T-helper 17 cell (primary cell): ENCODE results near the gene CD7. TPM values are rescaled to one million over a fixed set of nuclear protein-coding genes. Genes with fewer than 3 reads are reported as not detected.
A peak's percentile ranks its signal among the peaks of the same experiment; 100 is the strongest.

Source experiments
- ATAC-seq: fragments of 150-1000 bp; cut with Tn5 transposase; 2 replicates; pipeline ENCODE4 v1.10.0; 2021; ENCODE audit warnings: mild to moderate bottlenecking, moderate library complexity
- DNase-seq, 3 donors: peaks; one replicate each; pipeline versions ENCODE4 v3.0.0 to v3.0.0-alpha.2; 2020 to 2021
- H3K9me3 ChIP-seq: one replicate; pipeline ENCODE4 v1.7.0; 2013; ENCODE audit warnings: low read length, mild to moderate bottlenecking; ENCODE audit not compliant: control insufficient read depth, poor library complexity, severe bottlenecking
- H3K27ac Mint-ChIP-seq: one replicate; pipeline ENCODE4 v1.8.0; 2022; ENCODE audit warnings: mild to moderate bottlenecking, moderate library complexity, mixed read lengths
- H3K27me3 Mint-ChIP-seq: one replicate; pipeline ENCODE4 v1.8.0; 2022; ENCODE audit warnings: mixed read lengths
- H3K36me3 Mint-ChIP-seq: one replicate; pipeline ENCODE4 v1.8.0; 2022; ENCODE audit warnings: low read depth, mixed read lengths
- H3K4me1 Mint-ChIP-seq: one replicate; pipeline ENCODE4 v1.8.0; 2022; ENCODE audit warnings: mild to moderate bottlenecking, mixed read lengths
- H3K4me3 Mint-ChIP-seq: one replicate; pipeline ENCODE4 v1.8.0; 2022; ENCODE audit warnings: mild to moderate bottlenecking, moderate library complexity, mixed read lengths
- total RNA-seq, 4 donors: library from RNA in 2 of 4; stranded (reverse) in 2 of 4; gene quantifications; one replicate each; pipeline ENCODE4 v1.2.3 and lab custom pipeline; 2022 to 2026

CD7 gene
- total RNA-seq, 2 donors from 2014 or later: 119 to 122 TPM

DNA sequence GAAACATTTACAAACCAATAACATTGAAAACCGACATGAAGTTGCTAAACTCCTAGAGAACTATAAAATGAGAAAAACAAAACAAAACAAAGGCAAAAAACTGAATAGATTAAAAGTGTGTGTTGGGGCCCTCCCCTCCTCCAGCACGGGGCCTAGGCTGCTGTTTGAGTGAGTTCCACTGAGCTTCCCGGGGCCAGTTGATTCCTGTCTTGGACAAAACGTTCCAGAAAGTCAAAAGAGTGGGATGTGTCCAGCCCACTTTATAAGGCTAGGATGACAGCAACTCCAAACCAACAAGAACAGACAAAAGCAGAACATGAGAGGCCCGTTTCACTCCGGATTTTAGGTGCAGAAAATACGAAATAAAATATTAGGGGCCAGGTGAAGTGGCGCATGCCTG lies 32.3 kb downstream of the CD7 start:
- Mint-ChIP-seq H3K36me3 (no peaks in the 10 kb centered on the region), H3K4me1 (peaks cover 14% of the 10 kb centered on the region), H3K27me3 (no peaks in the 10 kb centered on the region), H3K4me3 (no peak overlapping the region), H3K27ac (no peak overlapping the region)
- ATAC-seq: no peak
- H3K9me3 ChIP-seq: no peaks in the 10 kb centered on the region
- DNase-seq: no peak

DNA sequence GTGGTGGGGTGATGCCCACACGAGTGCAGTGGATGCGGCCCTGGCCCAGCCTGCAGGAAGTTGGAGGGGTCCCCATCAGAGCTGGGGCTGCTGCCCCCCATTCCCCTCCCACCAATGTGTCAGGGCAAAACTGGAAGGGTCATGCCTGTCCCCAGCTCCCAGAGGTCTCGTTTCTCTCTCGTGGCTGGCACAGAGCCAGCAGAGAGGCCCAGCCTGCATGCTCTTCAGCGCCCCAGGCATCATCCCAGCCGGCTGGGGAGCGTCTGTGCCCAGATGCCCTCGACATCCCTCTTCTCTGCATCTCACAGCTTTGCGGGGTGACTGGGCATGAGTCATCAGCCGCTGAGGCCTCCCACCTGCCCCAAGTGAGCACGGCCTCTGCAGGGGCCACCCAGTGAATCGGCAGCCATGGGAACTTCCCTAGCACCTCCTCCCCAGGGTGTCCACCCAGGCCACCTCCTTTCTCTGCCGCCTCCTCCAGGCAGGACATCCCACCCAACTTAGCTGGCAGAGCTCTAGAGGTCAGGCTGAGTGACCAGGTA lies 34.1 kb downstream of the CD7 start:
- ATAC-seq (peak; percentile 46), DNase-seq (no peak)
- Mint-ChIP-seq H3K27me3 (no peaks in the 10 kb centered on the region), H3K4me3 (no peak overlapping the region), H3K27ac (peak overlapping the region; percentile 63), H3K36me3 (no peaks in the 10 kb centered on the region), H3K4me1 (peaks cover 14% of the 10 kb centered on the region)
- no peaks in the 10 kb centered on the region for H3K9me3 ChIP-seq

DNA sequence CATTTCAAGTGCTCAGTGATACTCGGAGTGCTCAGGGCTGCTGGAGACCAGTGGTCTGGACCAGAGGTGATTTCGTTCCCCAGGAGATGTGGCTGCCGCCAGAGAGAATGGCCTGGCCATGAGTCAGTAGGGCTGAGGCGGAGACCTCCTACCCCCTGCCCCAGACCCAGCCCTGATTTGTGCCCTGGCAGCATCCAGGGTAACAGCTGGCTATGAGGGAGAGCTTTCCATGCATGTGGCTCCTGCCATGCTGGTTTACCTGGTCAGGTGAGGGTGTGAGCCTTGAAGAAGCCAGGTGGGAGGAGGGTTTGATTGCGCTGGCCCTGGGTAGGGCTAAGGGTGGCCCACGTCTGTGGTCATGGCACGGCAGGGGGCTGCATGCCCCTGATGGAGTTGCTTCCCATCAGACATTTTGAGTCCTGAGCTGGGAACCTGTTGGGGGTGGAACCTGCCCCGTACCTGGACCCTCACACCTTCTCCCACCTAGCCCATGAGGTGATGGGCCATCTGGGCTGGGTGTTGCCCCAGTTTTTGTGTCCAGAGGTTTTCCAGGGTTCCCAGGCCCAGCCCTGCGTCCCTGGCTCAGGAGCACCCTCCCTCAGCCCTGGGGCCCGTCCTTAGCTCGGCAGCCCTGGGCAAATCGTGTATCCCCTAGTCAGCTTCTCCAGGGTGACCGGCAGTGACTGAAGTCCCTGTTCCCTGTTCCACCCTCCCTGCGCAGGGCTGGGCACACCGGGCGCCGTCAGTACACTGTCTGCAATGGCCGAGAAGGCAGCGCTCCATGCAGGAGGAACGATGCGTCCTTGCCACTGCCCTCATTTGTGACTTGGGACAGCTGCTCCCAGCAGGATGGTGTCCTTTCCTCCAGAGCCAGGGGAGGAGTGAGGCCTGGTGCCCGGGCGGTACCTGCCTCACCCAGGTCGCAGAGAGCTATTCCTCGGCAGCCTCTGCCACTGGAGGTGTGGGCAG lies 34.9 kb downstream of the CD7 start:
- H3K4me3 Mint-ChIP-seq: no peak overlapping the region
- H3K9me3 ChIP-seq: no peaks in the 10 kb centered on the region
- H3K27me3 Mint-ChIP-seq: no peaks in the 10 kb centered on the region
- no peak overlapping the region for H3K27ac Mint-ChIP-seq
- peaks cover 14% of the 10 kb centered on the region for H3K4me1 Mint-ChIP-seq
- ATAC-seq (no peak), DNase-seq (no peak)
- no peaks in the 10 kb centered on the region for H3K36me3 Mint-ChIP-seq

DNA sequence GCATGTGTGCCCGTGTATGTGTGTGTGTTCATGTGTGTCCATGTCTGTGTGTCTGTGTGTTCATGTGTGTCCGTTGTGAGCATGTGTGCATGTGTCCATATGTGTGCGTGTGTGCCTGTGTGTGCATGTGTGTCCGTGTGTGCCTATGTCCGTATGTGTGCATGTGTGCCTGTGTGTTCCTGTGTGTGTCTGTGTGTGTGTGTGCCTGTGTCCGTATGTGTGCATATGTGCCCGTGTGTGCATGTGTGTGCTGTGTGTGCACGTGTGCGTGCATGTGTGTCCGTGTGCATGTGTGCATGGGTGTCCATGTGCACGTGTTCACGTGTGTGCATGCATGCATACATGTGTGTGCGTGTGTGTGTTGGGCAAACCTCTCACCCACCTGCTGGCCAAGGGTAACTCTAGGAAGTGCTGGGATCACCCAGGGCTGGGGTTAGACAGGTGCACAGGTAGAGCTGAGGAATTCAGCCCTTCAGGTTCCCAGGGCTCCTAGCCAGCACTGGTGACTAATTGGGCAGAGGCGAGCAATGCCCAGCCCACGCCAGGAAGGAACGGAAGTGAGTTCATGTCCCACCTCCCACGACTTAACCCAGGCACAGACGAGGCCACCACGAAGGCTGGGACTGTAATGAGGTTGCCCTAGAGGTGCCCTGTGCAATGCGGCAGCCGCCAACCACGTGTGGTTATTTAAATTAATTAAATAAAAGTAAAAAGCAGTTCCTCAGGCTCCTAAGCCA lies 35.7 kb downstream of the CD7 start:
- peaks cover 14% of the 10 kb centered on the region for H3K4me1 Mint-ChIP-seq
- ATAC-seq (peak; percentile 36), DNase-seq (no peak)
- H3K4me3 Mint-ChIP-seq: no peak overlapping the region
- no peaks in the 10 kb centered on the region for H3K9me3 ChIP-seq
- no peak overlapping the region for H3K27ac Mint-ChIP-seq
- no peaks in the 10 kb centered on the region for H3K36me3 Mint-ChIP-seq
- no peaks in the 10 kb centered on the region for H3K27me3 Mint-ChIP-seq

DNA sequence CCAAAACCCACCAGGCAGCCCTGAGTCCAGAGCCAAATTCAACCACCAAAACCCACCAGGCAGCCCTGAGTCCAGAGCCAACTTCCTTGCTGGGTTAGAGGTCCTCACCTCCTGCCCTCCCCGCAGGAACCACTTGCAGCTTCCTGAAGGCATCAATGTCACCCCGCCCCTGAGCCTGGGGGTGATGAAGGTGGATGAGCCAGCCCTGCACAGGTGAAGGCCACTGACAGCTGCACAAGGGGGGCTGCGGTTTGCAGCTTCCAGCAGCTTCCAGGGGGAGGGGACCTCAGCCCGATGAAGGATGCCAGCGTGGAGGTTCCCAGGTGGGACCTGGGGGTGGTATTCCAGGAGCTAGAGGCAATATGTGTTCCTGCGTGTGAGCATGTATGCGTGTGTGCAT lies 36.3 kb downstream of the CD7 start:
- no peaks in the 10 kb centered on the region for H3K36me3 Mint-ChIP-seq
- H3K9me3 ChIP-seq: no peaks in the 10 kb centered on the region
- H3K4me3 Mint-ChIP-seq: no peak overlapping the region
- peaks cover 14% of the 10 kb centered on the region for H3K4me1 Mint-ChIP-seq
- no peak for DNase-seq
- no peak for ATAC-seq
- H3K27me3 Mint-ChIP-seq: no peaks in the 10 kb centered on the region
- H3K27ac Mint-ChIP-seq: no peak overlapping the region

DNA sequence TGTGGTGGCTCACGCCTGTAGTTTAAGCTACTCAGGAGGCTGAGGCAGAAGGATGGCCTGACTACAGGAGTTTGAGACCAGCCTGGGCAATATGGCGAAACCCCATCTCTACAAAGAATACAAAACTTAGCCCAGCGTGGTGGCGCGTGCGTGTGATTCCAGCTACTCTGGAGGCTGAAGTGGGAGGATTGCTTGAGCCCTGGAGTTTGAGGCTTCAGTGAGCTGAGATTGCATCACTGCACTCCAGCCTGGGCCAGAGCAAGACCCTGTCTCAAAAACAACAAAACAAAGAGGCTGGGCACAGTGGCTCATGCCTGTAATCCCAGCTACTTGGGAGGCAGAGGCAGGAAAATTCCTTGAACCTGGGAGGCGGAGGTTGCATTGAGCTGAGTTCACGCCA lies 36.9 kb downstream of the CD7 start:
- no peaks in the 10 kb centered on the region for H3K36me3 Mint-ChIP-seq
- no peak overlapping the region for H3K4me3 Mint-ChIP-seq
- DNase-seq: no peak
- no peak for ATAC-seq
- H3K27me3 Mint-ChIP-seq: no peaks in the 10 kb centered on the region
- H3K9me3 ChIP-seq: no peaks in the 10 kb centered on the region
- peaks cover 14% of the 10 kb centered on the region for H3K4me1 Mint-ChIP-seq
- no peak overlapping the region for H3K27ac Mint-ChIP-seq

DNA sequence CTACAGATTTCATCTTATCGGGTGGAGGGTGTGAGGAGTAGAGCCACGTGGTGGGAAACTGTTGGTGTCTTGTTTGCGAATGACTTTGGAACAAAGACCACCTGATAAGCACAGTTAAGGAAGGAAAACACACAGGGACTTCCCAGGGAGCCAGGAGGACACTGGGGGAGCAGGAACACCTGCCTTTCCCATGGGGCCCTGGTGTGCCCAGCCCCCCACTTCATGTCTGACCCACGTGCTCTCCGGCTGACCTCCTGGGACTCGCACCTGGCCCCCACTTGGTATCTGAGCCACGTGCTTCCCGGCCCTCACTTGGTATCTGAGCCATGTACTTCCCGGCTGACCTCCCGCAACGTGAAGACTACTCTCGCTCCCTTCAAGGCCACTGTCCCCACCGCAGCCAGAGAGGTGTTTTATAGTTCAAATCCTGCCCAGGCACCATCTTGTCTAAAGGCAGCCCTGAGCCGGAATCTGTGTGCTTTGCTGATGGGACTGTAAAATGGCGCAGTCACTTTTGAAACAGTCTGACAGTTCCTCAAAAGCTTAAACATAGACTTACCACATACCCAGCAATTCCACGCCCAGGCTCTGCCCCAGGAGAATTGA lies 38.5 kb downstream of the CD7 start:
- Mint-ChIP-seq H3K36me3 (no peaks in the 10 kb centered on the region), H3K27ac (no peak overlapping the region), H3K27me3 (no peaks in the 10 kb centered on the region), H3K4me3 (no peak overlapping the region), H3K4me1 (peaks cover 20% of the 10 kb centered on the region)
- no peaks in the 10 kb centered on the region for H3K9me3 ChIP-seq
- ATAC-seq: no peak
- no peak for DNase-seq

DNA sequence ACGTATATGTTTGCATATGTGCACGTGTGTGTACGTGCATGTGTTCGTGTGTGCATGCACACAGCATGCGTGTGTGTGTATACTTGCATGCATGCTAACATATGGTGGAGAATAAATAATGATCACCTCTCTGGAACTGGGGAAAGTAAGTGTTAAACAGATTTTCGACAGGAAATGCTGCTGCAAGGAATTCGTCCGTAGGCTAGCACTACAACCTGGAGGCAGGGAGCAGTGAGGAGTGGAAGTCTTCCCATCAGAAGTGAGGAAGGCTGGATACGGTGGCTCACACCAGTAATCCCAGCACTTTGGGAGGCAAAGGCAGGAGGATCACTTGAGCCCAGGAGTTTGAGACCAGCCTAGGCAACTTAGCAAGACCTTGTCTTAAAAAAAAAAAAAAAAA lies 39.1 kb downstream of the CD7 start:
- H3K27me3 Mint-ChIP-seq: no peaks in the 10 kb centered on the region
- H3K9me3 ChIP-seq: no peaks in the 10 kb centered on the region
- H3K27ac Mint-ChIP-seq: no peak overlapping the region
- H3K4me1 Mint-ChIP-seq: peaks cover 20% of the 10 kb centered on the region
- DNase-seq (no peak), ATAC-seq (no peak)
- no peak overlapping the region for H3K4me3 Mint-ChIP-seq
- peaks cover 2% of the 10 kb centered on the region for H3K36me3 Mint-ChIP-seq

DNA sequence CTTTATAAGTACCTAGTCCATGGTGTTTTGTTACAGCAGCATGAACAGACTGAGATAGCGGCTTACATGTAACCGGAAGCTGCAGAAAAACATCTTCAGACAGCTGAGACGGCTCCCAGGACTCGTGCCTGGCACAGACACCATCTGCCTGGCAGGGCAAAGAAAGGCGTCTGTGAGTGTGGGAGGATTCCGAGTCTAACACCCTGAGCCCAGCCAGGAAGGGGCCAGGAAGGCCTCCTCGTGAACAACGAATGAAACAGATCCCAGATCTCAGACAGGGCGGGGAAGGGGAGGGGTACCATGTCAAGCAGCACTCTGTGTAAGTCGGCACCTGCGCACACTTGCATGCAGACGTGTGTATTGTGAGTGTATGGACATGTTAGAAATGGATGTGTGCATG lies 39.6 kb downstream of the CD7 start:
- Mint-ChIP-seq H3K36me3 (peaks cover 2% of the 10 kb centered on the region), H3K27ac (no peak overlapping the region), H3K4me1 (peaks cover 20% of the 10 kb centered on the region), H3K27me3 (no peaks in the 10 kb centered on the region), H3K4me3 (no peak overlapping the region)
- no peaks in the 10 kb centered on the region for H3K9me3 ChIP-seq
- no peak for DNase-seq
- ATAC-seq: no peak

DNA sequence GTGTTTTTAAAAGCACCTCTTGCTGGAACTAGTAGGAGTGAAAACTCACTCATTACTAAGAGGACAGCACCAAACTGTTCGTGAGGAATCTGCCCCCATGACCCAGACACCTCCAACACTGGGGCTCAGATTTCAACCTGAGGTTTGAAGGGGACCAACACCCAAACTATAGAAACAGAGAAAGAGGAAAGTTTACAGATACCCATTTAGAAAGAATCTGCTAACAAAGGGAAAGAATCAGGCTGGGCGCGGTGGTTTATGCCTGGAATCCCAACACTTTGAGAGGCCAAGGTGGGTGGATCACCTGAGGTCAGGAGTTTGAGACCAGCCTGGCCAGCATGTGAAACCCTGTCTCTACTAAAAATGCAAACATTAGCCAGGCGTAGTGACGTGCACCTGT lies 40.5 kb downstream of the CD7 start:
- Mint-ChIP-seq H3K27me3 (no peaks in the 10 kb centered on the region), H3K27ac (no peak overlapping the region), H3K4me3 (no peak overlapping the region), H3K36me3 (peaks cover 5% of the 10 kb centered on the region), H3K4me1 (peaks cover 26% of the 10 kb centered on the region)
- ATAC-seq (no peak), DNase-seq (no peak)
- H3K9me3 ChIP-seq: no peaks in the 10 kb centered on the region

DNA sequence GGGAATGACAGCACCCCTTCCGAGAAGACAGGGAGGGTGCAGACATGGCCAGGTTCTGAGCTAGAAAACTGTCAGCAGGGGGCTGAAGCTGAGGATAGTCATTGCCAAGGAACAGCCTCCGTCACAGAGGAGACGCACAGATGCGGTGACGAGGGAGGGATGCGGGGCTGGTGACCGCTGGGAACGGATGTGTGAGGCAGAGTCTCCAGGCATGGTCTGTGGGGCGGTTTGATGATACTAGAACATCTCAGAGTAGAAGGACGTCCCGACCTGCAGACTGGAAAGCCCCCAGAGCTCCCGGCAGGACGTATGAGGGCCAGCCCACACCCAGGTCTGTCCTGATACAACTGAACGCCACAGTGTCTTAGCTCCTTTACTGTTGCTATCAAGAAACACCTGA lies 42.1 kb downstream of the CD7 start:
- peaks cover 19% of the 10 kb centered on the region for H3K4me1 Mint-ChIP-seq
- H3K27me3 Mint-ChIP-seq: no peaks in the 10 kb centered on the region
- no peak for DNase-seq
- H3K36me3 Mint-ChIP-seq: peaks cover 5% of the 10 kb centered on the region
- H3K27ac Mint-ChIP-seq: no peak overlapping the region
- H3K9me3 ChIP-seq: no peaks in the 10 kb centered on the region
- H3K4me3 Mint-ChIP-seq: no peak overlapping the region
- no peak for ATAC-seq

DNA sequence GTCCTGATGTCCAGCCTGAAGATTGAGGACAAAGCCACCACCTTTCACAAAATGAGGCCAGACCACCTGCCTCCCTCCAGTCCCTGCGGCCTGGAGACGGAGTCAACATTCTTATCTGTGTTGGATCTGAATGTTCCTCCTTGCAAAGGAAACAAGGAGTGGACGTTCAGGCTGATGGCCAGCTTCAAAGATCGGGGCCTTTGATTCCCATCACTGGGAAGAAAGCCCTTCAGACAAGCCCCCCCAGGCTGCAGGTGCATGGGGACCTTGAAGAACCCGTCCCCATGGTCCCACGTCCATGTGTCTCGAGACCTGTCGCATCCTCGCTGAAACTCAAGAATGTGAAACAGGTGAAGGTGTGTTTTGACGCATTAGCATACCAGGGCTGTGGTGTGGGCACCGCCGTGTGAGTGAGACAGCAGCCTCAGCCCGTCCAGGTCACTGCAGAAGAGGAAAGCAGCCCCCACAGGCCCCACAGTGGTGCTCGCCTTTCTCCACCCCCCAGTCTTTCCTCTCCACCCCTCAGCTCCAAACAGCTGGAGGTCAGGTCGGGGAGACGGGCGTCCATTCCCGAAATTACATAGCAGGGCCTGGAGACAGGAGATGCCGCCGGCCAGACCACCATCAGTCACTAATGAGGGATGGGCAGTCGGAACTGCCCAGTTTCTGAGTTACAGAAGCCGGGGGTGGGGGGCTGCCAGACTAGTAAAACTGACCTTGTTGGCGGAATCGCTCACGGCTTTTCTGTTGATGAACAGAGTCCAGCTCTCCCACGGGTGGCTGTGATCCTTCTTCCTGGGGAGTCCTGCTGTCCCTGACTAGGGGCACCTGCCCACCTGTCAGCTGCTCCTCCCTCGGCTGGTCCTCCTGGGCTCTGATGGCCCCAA lies 43.0 kb downstream of the CD7 start:
- peaks cover 27% of the 10 kb centered on the region for H3K4me1 Mint-ChIP-seq
- no peak for ATAC-seq

More for the DNA sequence above, 43.0 kb downstream of the CD7 start:
- Mint-ChIP-seq H3K36me3 (peaks cover 5% of the 10 kb centered on the region), H3K27me3 (no peaks in the 10 kb centered on the region), H3K4me3 (peak overlapping the region; percentile 97), H3K27ac (peak overlapping the region; percentile 91)
- no peaks in the 10 kb centered on the region for H3K9me3 ChIP-seq
- DNase-seq: no peak
